Hepatocyte (in vitro differentiated cells): Measurements from ENCODE around the gene MBD5. TPM values are rescaled to one million over a fixed set of nuclear protein-coding genes. Genes with fewer than 3 reads are reported as not detected.

Experiments
- DNase-seq: peaks from one replicate; pipeline ENCODE4 v3.0.0-alpha.2; 2016; ENCODE audit warnings: low spot score
- H2AFZ ChIP-seq: fragments of 200-600 bp; sonication (generic); 2 replicates; pipeline ENCODE4 v1.6.0; 2016; ENCODE audit warnings: antibody characterized with exemption, mild to moderate bottlenecking
- H3K27ac ChIP-seq: fragments of 200-600 bp; sonication (generic); 2 replicates; pipeline ENCODE4 v1.5.1; 2016; ENCODE audit warnings: mild to moderate bottlenecking
- H3K27me3 ChIP-seq: fragments of 200-600 bp; sonication (generic); 2 replicates; pipeline ENCODE4 v1.6.1; 2016
- H3K36me3 ChIP-seq: fragments of 200-600 bp; sonication (generic); replicated peaks from 2 replicates; pipeline ENCODE4 v1.5.1; 2016; ENCODE audit warnings: low read depth; ENCODE audit not compliant: insufficient read depth
- H3K4me1 ChIP-seq: fragments of 200-600 bp; sonication (generic); 2 replicates; pipeline ENCODE4 v1.5.1; 2016; ENCODE audit warnings: mild to moderate bottlenecking, moderate library complexity; ENCODE audit not compliant: insufficient read depth
- H3K4me2 ChIP-seq: fragments of 200-600 bp; sonication (generic); 2 replicates; pipeline ENCODE4 v1.6.0; 2016
- H3K4me3 ChIP-seq: fragments of 200-600 bp; sonication (generic); 2 replicates; pipeline ENCODE4 v1.5.1; 2016; ENCODE audit warnings: mild to moderate bottlenecking
- H3K79me2 ChIP-seq: fragments of 200-600 bp; sonication (generic); 2 replicates; pipeline ENCODE4 v1.6.0; 2017; ENCODE audit warnings: mild to moderate bottlenecking
- H3K9me2 ChIP-seq: fragments of 200-600 bp; sonication (generic); replicated peaks from 2 replicates; pipeline ENCODE4 v1.6.0; 2017; ENCODE audit warnings: mild to moderate bottlenecking; ENCODE audit not compliant: insufficient read depth
- H3K9me3 ChIP-seq: fragments of 200-600 bp; sonication (generic); 2 replicates; pipeline ENCODE4 v1.5.1; 2016; ENCODE audit warnings: low read depth, mild to moderate bottlenecking
- H4K20me1 ChIP-seq: fragments of 200-600 bp; sonication (generic); 2 replicates; pipeline ENCODE4 v1.6.0; 2016; ENCODE audit warnings: mild to moderate bottlenecking; ENCODE audit not compliant: insufficient read depth, poor library complexity, severe bottlenecking
- EZH2 ChIP-seq: fragments of 200-600 bp; sonication (generic); IDR thresholded peaks from 2 replicates; pipeline ENCODE4 v1.6.1; 2016; ENCODE audit warnings: antibody characterized with exemption, mild to moderate bottlenecking, borderline replicate concordance
- EZH2phosphoT487 ChIP-seq: fragments of 200-600 bp; sonication (generic); IDR thresholded peaks from one replicate; pipeline ENCODE4 v1.6.1; 2018; ENCODE audit warnings: antibody characterized with exemption, mild to moderate bottlenecking, low read depth, moderate library complexity; ENCODE audit not compliant: unreplicated experiment, severe bottlenecking
- WGBS: methylation state at CpG from one replicate; pipeline ENCODE4 v1.1.6; 2016; ENCODE audit warnings: low lambda C conversion rate; ENCODE audit errors: missing lambda C conversion rate; 5-methylcytosine and 5-hydroxymethylcytosine counted together
- polyA plus RNA-seq: library from polyadenylated mRNA; unstranded; fragments of >200 nt; fragmentation: Nextera tagmentation; extraction: Ambion mirVana; gene quantifications from 2 replicates; pipeline ENCODE4 v1.2.1, GENCODE V29; 2016
- total RNA-seq: library from RNA; depleted of rRNA; stranded (reverse); fragments of >200 nt; gene quantifications from 2 replicates; pipeline ENCODE4 v1.2.3, GENCODE V29; 2014
- TF ChIP-seq, protein P1 (sequence below): fragments of 200-600 bp; sonication (generic); IDR thresholded peaks from 2 replicates; pipeline ENCODE4 v1.5.1; 2016; ENCODE audit warnings: antibody characterized with exemption, mild to moderate bottlenecking; ENCODE audit not compliant: poor library complexity

The MBD5 gene
- total and polyA plus RNA-seq, 2 experiments from 2014 or later = 20.9 to 36.2 TPM

DNA sequence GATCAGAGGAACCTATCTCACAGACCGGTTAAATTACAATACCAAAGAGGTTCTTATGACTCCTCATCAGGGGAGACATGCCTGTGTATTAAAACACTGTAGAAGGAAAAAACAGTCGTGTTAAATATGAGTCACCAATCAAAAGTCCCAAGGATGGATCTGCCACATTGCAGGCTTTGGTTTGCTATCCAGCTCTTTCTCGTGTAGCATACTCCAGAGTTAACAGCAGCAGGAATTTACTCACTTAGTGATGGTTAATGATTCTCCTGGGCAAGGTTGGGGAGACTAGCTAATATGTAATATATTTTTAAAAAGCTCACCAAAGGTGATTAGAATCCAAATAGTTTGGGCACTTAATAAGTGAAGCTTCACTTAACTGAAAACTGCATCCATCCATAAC, 109.7 kb downstream of the MBD5 start:
- TF ChIP-seq EZH2phosphoT487 = no peak
- TF ChIP-seq EZH2 = no peak
- TF ChIP-seq, protein P1, sequence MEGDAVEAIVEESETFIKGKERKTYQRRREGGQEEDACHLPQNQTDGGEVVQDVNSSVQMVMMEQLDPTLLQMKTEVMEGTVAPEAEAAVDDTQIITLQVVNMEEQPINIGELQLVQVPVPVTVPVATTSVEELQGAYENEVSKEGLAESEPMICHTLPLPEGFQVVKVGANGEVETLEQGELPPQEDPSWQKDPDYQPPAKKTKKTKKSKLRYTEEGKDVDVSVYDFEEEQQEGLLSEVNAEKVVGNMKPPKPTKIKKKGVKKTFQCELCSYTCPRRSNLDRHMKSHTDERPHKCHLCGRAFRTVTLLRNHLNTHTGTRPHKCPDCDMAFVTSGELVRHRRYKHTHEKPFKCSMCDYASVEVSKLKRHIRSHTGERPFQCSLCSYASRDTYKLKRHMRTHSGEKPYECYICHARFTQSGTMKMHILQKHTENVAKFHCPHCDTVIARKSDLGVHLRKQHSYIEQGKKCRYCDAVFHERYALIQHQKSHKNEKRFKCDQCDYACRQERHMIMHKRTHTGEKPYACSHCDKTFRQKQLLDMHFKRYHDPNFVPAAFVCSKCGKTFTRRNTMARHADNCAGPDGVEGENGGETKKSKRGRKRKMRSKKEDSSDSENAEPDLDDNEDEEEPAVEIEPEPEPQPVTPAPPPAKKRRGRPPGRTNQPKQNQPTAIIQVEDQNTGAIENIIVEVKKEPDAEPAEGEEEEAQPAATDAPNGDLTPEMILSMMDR = no peak
- H4K20me1 ChIP-seq = no peaks in the 10 kb centered on the region
- DNase-seq = peak; percentile 36
- H3K4me3 ChIP-seq = no peak overlapping the region
- no peaks in the 10 kb centered on the region for H3K9me2 ChIP-seq
- peaks cover 3% of the 10 kb centered on the region for H3K79me2 ChIP-seq
- H3K36me3 ChIP-seq = no peaks in the 10 kb centered on the region
- 51% methylated on average over 3 of the region's 3 CpGs for WGBS
- no peaks in the 10 kb centered on the region for H3K4me1 ChIP-seq
- peak overlapping the region; percentile 24 for H3K4me2 ChIP-seq
- no peaks in the 10 kb centered on the region for H3K27me3 ChIP-seq
- no peak overlapping the region for H2AFZ ChIP-seq
- no peaks in the 10 kb centered on the region for H3K9me3 ChIP-seq
- no peak overlapping the region for H3K27ac ChIP-seq

DNA sequence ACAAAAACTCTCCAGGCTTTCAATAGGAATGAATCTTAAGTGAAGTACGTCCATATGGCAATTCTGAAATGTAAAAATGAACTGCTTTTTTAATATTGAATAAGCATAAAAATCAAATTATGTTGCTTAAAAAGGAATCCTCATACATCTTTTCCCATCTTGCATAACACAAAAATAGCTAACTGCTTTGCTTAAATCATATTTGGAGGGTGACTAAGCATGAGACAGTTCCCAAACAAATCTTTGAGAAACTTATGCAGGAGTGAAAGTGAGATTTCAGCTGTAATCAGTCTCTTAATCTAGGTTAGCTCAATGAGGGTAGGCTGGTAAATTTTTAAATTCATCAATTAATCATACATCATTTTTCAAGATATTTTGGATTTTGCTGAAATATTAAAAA, 111.5 kb downstream of the MBD5 start:
- TF ChIP-seq EZH2 (no peak), EZH2phosphoT487 (no peak)
- TF ChIP-seq, protein P1 = no peak
- H4K20me1 ChIP-seq = no peaks in the 10 kb centered on the region
- H3K4me3 ChIP-seq = no peak overlapping the region
- H3K9me2 ChIP-seq = no peaks in the 10 kb centered on the region
- 88% methylated on average over 1 of the region's 1 CpG for WGBS
- no peak overlapping the region for H3K27ac ChIP-seq
- H3K4me1 ChIP-seq = no peaks in the 10 kb centered on the region
- H2AFZ ChIP-seq = no peak overlapping the region
- H3K27me3 ChIP-seq = no peaks in the 10 kb centered on the region
- no peak for DNase-seq
- H3K36me3 ChIP-seq = no peaks in the 10 kb centered on the region
- H3K9me3 ChIP-seq = no peaks in the 10 kb centered on the region
- H3K4me2 ChIP-seq = no peak overlapping the region
- peaks cover 3% of the 10 kb centered on the region for H3K79me2 ChIP-seq

DNA sequence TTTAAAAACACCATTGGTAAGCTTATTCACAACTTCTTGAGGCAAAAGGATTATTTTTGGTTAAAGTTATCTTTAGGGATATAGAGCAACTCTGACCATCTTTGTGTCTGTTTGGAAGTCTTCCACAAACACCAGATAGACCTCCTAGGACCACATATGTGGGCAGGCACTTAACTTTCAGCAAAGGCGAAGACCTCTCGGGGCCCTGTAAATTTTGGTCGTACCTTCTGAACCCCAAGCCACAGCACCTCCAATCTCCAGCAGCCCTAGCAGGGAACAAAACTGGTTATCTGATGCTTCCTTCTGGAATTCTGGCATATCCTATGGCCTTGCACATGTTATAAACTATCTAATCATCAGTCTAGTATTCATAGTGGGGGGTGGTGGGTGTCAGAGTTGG, 114.8 kb downstream of the MBD5 start:
- Histone ChIP-seq H3K9me3 (no peaks in the 10 kb centered on the region), H2AFZ (no peak overlapping the region), H4K20me1 (no peaks in the 10 kb centered on the region), H3K4me1 (no peaks in the 10 kb centered on the region), H3K27ac (no peak overlapping the region), H3K36me3 (no peaks in the 10 kb centered on the region), H3K9me2 (no peaks in the 10 kb centered on the region), H3K27me3 (no peaks in the 10 kb centered on the region), H3K79me2 (peaks cover 3% of the 10 kb centered on the region), H3K4me3 (no peak overlapping the region), H3K4me2 (no peak overlapping the region)
- DNase-seq = no peak
- 87% methylated on average over 3 of the region's 3 CpGs for WGBS
- TF ChIP-seq, protein P1 = no peak
- TF ChIP-seq EZH2phosphoT487 = no peak

DNA sequence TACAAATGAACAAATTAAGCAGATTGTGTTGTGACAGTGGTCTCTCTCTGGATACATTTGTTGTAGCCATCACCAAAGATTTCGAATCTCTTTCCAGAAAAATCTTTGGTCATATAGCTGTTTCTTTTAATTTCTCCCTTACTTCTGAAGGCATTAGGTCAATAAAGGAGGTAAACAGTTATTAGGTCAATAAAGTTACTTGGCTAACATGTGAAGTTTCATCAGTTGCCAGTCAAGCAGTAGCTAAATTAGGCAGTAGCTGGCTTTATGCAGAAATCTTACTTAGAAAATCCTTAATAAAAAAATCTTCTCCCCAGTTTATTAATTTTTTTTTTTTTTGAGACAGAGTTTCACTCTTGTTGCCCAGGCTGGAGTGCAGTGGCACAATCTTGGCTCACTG, 115.5 kb downstream of the MBD5 start:
- H3K9me3 ChIP-seq = no peaks in the 10 kb centered on the region
- no peak overlapping the region for H3K4me3 ChIP-seq
- no peaks in the 10 kb centered on the region for H3K9me2 ChIP-seq
- no peaks in the 10 kb centered on the region for H3K4me1 ChIP-seq
- H3K36me3 ChIP-seq = no peaks in the 10 kb centered on the region
- no peak for TF ChIP-seq EZH2phosphoT487
- TF ChIP-seq EZH2 = no peak
- TF ChIP-seq, protein P1 = no peak
- no peak for DNase-seq
- H3K27ac ChIP-seq = no peak overlapping the region
- H4K20me1 ChIP-seq = no peaks in the 10 kb centered on the region
- no peak overlapping the region for H3K4me2 ChIP-seq
- WGBS = 86% methylated on average over 1 of the region's 1 CpG
- no peak overlapping the region for H2AFZ ChIP-seq
- H3K79me2 ChIP-seq = peaks cover 6% of the 10 kb centered on the region
- H3K27me3 ChIP-seq = no peaks in the 10 kb centered on the region
